ENCODE data around the gene SNX33. TPM values are rescaled to one million over a fixed set of nuclear protein-coding genes. Genes with fewer than 3 reads are reported as not detected.
"Not testable (repeated sequence)": the region's sequence is repeated elsewhere in the genome, so short reads cannot be mapped to it uniquely, and the experiment has no call there.

SNX33 gene
- total RNA-seq, 6 experiments from 2014 or later, result 23.3 to 28.1 (median 25.3) TPM

DNA sequence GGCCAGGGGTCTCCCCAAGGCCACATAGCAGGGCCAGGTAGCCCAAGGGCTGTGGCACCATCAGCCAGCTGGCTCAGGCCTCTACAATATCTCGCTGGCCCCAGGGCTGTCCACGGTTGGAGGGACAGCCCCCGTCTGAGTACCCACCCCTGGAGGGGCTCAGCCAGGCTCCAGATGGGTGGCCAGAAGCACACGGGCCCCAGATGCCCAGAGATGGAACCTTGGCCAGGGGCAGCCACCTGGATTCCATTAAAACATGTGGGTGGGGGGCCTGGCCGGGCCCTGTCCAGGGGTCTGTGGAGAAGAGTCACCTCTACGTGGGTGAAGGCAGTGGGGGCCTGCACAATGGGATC lies 56.5 kb downstream of the SNX33 start:
- H3K9me3 Mint-ChIP-seq, result no peaks in the 10 kb centered on the region
- peaks cover 1% of the 10 kb centered on the region; the same call in 1 of the 2 replicates for H3K27me3 Mint-ChIP-seq (ENCODE audit: insufficient read depth)
- peaks cover 67% of the 10 kb centered on the region for H3K4me1 Mint-ChIP-seq (ENCODE audit: low read depth)
- H3K36me3 Mint-ChIP-seq (ENCODE audit: low read depth), result peaks cover 17% of the 10 kb centered on the region
- H3K4me3 Mint-ChIP-seq, result no peak overlapping the region
- peak overlapping the region; percentile 59 for H3K27ac Mint-ChIP-seq
- no peak for TF ChIP-seq CTCF (IDR thresholded peaks at IDR 0.05)
- no peak for DNase-seq

- Mint-ChIP-seq H3K4me1 (ENCODE audit: low read depth) (peaks cover 65% of the 10 kb centered on the region), H3K4me3 (no peak overlapping the region), H3K27me3 (ENCODE audit: insufficient read depth) (peaks cover 1% of the 10 kb centered on the region; the same call in 1 of the 2 replicates), H3K27ac (peak overlapping the region; percentile 59), H3K9me3 (no peaks in the 10 kb centered on the region), H3K36me3 (ENCODE audit: low read depth) (peaks cover 17% of the 10 kb centered on the region)
- no peak for TF ChIP-seq CTCF (IDR thresholded peaks at IDR 0.05)
- DNase-seq, result no peak
These were observed 56.9 kb downstream of the SNX33 start for GRCh38 chr15:75704618-75705017.

DNA sequence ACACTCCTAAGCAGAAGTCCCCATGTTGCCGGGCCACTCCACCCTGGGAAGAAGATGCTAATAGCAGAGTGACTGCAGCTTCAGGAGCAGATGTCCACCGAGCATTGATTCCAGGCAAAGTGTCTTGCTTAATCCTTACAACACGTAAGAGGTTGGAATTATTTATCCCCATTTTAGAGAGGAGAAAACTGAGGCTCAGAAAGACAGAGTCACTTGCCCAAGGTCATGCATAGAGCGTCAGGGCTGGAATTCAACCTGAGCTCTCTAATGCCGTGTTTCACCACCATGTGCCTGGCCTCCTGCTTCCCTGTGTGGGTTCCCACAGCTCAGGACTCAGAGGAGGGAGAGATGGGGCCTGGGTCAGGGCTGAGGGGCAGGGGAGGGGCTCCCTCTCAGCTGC lies 57.7 kb downstream of the SNX33 start:
- Mint-ChIP-seq H3K36me3 (ENCODE audit: low read depth) (peaks cover 22% of the 10 kb centered on the region), H3K27ac (peak overlapping the region; percentile 59), H3K4me1 (ENCODE audit: low read depth) (peaks cover 62% of the 10 kb centered on the region)
- H3K4me3 Mint-ChIP-seq; H3K9me3 Mint-ChIP-seq; H3K27me3 Mint-ChIP-seq (ENCODE audit: insufficient read depth); DNase-seq: not testable (repeated sequence)

GRCh38 chr15:75705854-75706681 lies 58.4 kb downstream of the SNX33 start:
- H3K9me3 Mint-ChIP-seq, result no peaks in the 10 kb centered on the region
- H3K4me3 Mint-ChIP-seq, result no peak overlapping the region
- peak overlapping the region; percentile 59 for H3K27ac Mint-ChIP-seq
- peaks cover 22% of the 10 kb centered on the region for H3K36me3 Mint-ChIP-seq (ENCODE audit: low read depth)
- no peak for TF ChIP-seq CTCF (IDR thresholded peaks at IDR 0.05)
- DNase-seq, result no peak
- H3K27me3 Mint-ChIP-seq (ENCODE audit: insufficient read depth), result peaks cover 1% of the 10 kb centered on the region; the same call in 1 of the 2 replicates
- H3K4me1 Mint-ChIP-seq (ENCODE audit: low read depth), result peaks cover 56% of the 10 kb centered on the region

DNA sequence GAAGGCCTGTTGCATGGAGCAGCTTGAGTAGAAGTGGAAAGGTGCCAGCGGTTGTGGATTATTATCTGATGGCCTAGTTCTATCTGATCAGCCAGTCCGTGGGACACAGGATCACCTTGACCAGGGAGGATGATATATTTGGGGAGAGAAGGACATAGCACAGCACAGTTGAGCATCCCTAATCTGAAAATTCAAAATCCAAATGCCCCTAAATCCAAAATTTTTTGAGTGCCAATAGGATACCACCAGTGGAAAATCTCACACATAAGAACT lies 58.9 kb downstream of the SNX33 start:
- H3K27me3 Mint-ChIP-seq (ENCODE audit: insufficient read depth), result peaks cover 3% of the 10 kb centered on the region; the same call in 1 of the 2 replicates
- DNase-seq, result no peak
- no peak for TF ChIP-seq CTCF (IDR thresholded peaks at IDR 0.05)
- H3K36me3 Mint-ChIP-seq (ENCODE audit: low read depth), result peaks cover 22% of the 10 kb centered on the region
- H3K9me3 Mint-ChIP-seq, result no peaks in the 10 kb centered on the region
- no peak overlapping the region; the same call in 1 of the 2 replicates for H3K4me3 Mint-ChIP-seq
- H3K27ac Mint-ChIP-seq, result peak overlapping the region; percentile 42
- H3K4me1 Mint-ChIP-seq (ENCODE audit: low read depth), result peaks cover 54% of the 10 kb centered on the region

DNA sequence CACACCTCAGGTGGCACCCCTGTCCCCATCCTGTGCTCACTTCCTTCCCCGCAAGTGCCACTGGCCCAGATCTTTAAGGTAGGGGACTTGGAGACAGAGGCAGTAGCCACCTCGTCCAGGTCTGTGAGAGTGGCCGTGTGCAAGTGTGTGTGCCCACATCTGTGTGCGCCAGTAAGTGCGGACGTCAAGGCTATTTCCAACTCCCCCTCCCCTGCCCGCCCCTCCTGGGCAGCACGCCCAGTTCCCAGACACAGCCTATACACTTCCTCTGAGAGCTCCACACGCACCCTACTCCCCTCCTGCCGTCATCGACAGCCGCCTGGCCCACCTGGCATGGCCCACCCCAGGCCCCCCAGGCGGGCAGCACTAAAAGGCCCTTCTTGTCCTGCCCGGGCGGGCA lies 61.7 kb downstream of the SNX33 start:
- H3K27me3 Mint-ChIP-seq (ENCODE audit: insufficient read depth); H3K9me3 Mint-ChIP-seq; DNase-seq: not testable (repeated sequence)
- peak overlapping the region; percentile 66 for H3K27ac Mint-ChIP-seq
- peaks cover 62% of the 10 kb centered on the region for H3K4me1 Mint-ChIP-seq (ENCODE audit: low read depth)
- H3K4me3 Mint-ChIP-seq, result peak overlapping the region; percentile 63
- H3K36me3 Mint-ChIP-seq (ENCODE audit: low read depth), result peaks cover 22% of the 10 kb centered on the region

GRCh38 chr15:75710874-75711273 lies 63.2 kb downstream of the SNX33 start:
- H3K9me3 Mint-ChIP-seq; H3K27me3 Mint-ChIP-seq (ENCODE audit: insufficient read depth); H3K4me3 Mint-ChIP-seq; DNase-seq; H3K27ac Mint-ChIP-seq: not testable (repeated sequence)
- H3K4me1 Mint-ChIP-seq (ENCODE audit: low read depth), result peaks cover 52% of the 10 kb centered on the region
- peaks cover 17% of the 10 kb centered on the region for H3K36me3 Mint-ChIP-seq (ENCODE audit: low read depth)

- Mint-ChIP-seq H3K36me3 (ENCODE audit: low read depth) (peaks cover 11% of the 10 kb centered on the region), H3K4me1 (ENCODE audit: low read depth) (peaks cover 46% of the 10 kb centered on the region), H3K27ac (peak overlapping the region; percentile 90), H3K4me3 (peak overlapping the region; percentile 92)
- DNase-seq, result peak; percentile 60
- not testable (repeated sequence) for H3K9me3 Mint-ChIP-seq; H3K27me3 Mint-ChIP-seq (ENCODE audit: insufficient read depth)
These were observed 63.8 kb downstream of the SNX33 start for GRCh38 chr15:75711495-75711894.
